Nephron progenitor cell (in vitro differentiated cells): ENCODE data around the gene NGF.

Experiments
- DNase-seq: peaks from one replicate; pipeline ENCODE4 v3.0.0; 2021
- H3K27ac Mint-ChIP-seq: 2 replicates; pipeline ENCODE4 v1.8.0; 2021; ENCODE audit warnings: mild to moderate bottlenecking, moderate library complexity, mixed read lengths
- H3K27me3 Mint-ChIP-seq: 2 replicates; pipeline ENCODE4 v1.8.0; 2021; ENCODE audit warnings: mild to moderate bottlenecking, low read depth, mixed read lengths; ENCODE audit not compliant: poor library complexity
- H3K36me3 Mint-ChIP-seq: 2 replicates; pipeline ENCODE4 v1.8.0; 2021; ENCODE audit warnings: low read depth, mixed read lengths
- H3K4me1 Mint-ChIP-seq: 2 replicates; pipeline ENCODE4 v1.8.0; 2021; ENCODE audit warnings: mixed read lengths
- H3K4me3 Mint-ChIP-seq: 2 replicates; pipeline ENCODE4 v1.8.0; 2021; ENCODE audit warnings: mild to moderate bottlenecking, moderate library complexity, mixed read lengths
- H3K9me3 Mint-ChIP-seq: 2 replicates; pipeline ENCODE4 v1.8.0; 2021; ENCODE audit warnings: mild to moderate bottlenecking, moderate library complexity, mixed read lengths
- TF ChIP-seq, protein P1 (sequence below): fragments of 200-600 bp; sonication (generic); IDR thresholded peaks from 2 replicates; pipeline ENCODE4 v1.5.0; 2021; ENCODE audit warnings: antibody characterized with exemption

Gene NGF

GRCh38 chr1:115356356-115356755, 18.3 kb upstream of the NGF start:
- no peak for DNase-seq
- Mint-ChIP-seq H3K4me3 (no peak overlapping the region), H3K4me1 (peaks cover 8% of the 10 kb centered on the region)

DNA sequence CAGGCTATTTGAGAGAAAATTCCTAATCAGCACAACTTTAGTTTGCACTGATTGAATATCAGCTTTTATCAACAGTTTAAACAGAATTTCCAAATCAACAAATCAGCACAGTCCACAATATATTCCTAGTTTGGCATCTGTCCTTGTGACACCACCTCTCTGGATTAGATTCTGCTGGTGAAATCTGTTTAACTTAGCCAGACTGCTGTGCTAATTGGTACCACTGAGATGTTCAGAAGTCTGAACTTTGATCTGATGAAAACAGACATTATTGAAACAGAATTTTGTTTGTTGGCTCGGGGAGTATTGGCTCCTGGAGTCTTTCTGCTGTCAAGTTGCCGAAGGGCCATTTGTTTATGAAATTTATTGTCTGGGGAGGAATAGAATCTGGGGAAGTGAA, 17.0 kb upstream of the NGF start:
- Mint-ChIP-seq H3K4me1 (peaks cover 8% of the 10 kb centered on the region), H3K4me3 (no peak overlapping the region), H3K27me3 (peaks cover 21% of the 10 kb centered on the region), H3K9me3 (peaks cover 13% of the 10 kb centered on the region), H3K27ac (no peak overlapping the region), H3K36me3 (peaks cover 7% of the 10 kb centered on the region)
- no peak for DNase-seq
- TF ChIP-seq, protein P1, sequence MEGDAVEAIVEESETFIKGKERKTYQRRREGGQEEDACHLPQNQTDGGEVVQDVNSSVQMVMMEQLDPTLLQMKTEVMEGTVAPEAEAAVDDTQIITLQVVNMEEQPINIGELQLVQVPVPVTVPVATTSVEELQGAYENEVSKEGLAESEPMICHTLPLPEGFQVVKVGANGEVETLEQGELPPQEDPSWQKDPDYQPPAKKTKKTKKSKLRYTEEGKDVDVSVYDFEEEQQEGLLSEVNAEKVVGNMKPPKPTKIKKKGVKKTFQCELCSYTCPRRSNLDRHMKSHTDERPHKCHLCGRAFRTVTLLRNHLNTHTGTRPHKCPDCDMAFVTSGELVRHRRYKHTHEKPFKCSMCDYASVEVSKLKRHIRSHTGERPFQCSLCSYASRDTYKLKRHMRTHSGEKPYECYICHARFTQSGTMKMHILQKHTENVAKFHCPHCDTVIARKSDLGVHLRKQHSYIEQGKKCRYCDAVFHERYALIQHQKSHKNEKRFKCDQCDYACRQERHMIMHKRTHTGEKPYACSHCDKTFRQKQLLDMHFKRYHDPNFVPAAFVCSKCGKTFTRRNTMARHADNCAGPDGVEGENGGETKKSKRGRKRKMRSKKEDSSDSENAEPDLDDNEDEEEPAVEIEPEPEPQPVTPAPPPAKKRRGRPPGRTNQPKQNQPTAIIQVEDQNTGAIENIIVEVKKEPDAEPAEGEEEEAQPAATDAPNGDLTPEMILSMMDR, result no peak

More at GRCh38 chr1:115356356-115356755, 18.3 kb upstream of the NGF start:
- Mint-ChIP-seq H3K27ac (no peak overlapping the region), H3K9me3 (peaks cover 20% of the 10 kb centered on the region), H3K27me3 (peaks cover 23% of the 10 kb centered on the region), H3K36me3 (peaks cover 12% of the 10 kb centered on the region)
- TF ChIP-seq, protein P1, result no peak

DNA sequence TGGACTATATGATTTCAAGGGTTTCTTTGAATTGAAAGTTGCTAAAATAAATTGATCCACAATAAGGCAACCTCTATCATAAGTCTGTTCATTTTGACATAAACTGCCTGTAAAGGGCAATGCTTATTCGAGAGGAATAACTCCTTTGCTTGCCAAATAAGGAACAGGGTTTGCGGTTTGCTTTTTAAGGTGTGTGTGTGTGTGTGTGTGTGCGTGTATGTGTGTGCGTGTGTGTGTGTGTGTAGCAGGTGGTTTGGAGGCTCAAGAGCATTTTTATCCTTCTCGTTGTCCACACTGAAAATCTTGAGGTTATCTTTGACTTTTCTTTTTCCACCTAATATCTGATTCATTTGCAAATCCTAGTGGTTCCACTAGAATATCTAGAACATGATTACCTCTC, 13.1 kb upstream of the NGF start:
- H3K27me3 Mint-ChIP-seq, result peaks cover 15% of the 10 kb centered on the region
- TF ChIP-seq, protein P1, result no peak
- H3K36me3 Mint-ChIP-seq, result no peaks in the 10 kb centered on the region
- H3K4me3 Mint-ChIP-seq, result no peak overlapping the region
- no peak for DNase-seq
- H3K9me3 Mint-ChIP-seq, result no peaks in the 10 kb centered on the region
- H3K4me1 Mint-ChIP-seq, result peaks cover 8% of the 10 kb centered on the region
- no peak overlapping the region for H3K27ac Mint-ChIP-seq

DNA sequence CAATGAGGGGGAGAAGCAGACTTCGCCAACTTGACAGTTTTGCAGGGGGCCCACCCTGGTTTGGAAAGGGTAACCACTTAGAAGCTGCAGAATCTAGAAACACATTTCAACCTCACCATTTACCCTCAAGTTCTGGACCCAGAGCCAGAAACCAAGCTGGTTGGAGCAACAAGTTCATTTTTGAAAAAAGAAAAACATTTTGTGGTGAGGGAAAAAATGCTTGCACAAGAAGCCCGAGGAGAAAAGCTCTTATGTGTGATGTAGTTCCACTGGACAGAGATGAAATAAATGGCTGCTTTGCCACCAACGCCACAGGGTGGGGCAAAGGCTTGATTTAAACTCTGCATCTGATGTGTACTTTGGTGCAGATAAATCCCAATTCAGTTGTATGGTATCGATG, 10.6 kb upstream of the NGF start:
- TF ChIP-seq, protein P1, result no peak
- no peaks in the 10 kb centered on the region for H3K4me1 Mint-ChIP-seq
- DNase-seq, result no peak
- peaks cover 21% of the 10 kb centered on the region for H3K27me3 Mint-ChIP-seq
- no peak overlapping the region for H3K27ac Mint-ChIP-seq
- H3K36me3 Mint-ChIP-seq, result no peaks in the 10 kb centered on the region
- no peak overlapping the region for H3K4me3 Mint-ChIP-seq
- H3K9me3 Mint-ChIP-seq, result no peaks in the 10 kb centered on the region

DNA sequence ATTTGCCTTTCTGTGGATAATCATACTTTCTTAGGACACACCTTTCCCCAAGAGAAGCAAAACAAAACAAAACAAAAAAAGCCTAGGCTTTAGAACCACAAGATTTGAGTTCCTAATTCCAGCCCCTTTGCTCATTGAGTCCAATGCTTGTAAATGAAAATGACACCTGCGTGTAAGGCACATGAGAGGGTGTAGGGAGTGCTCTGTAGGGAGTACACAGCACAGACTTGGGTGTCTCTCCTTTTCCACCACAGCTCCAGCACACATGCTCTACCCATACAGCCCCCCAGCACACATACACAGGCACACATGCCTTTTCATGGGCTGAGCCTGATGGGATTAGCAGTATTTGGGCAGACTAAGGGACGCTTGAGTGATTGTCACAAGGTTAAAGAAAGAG, 9.2 kb upstream of the NGF start:
- peaks cover 24% of the 10 kb centered on the region for H3K27me3 Mint-ChIP-seq
- H3K27ac Mint-ChIP-seq, result no peak overlapping the region
- no peak for DNase-seq
- peaks cover 2% of the 10 kb centered on the region for H3K4me1 Mint-ChIP-seq
- H3K9me3 Mint-ChIP-seq, result no peaks in the 10 kb centered on the region
- H3K36me3 Mint-ChIP-seq, result no peaks in the 10 kb centered on the region
- TF ChIP-seq, protein P1, result no peak
- H3K4me3 Mint-ChIP-seq, result no peak overlapping the region

GRCh38 chr1:115343200-115343737, 5.2 kb upstream of the NGF start:
- TF ChIP-seq, protein P1, result no peak
- DNase-seq, result no peak
- H3K36me3 Mint-ChIP-seq, result no peaks in the 10 kb centered on the region
- no peak overlapping the region for H3K4me3 Mint-ChIP-seq
- no peak overlapping the region for H3K27ac Mint-ChIP-seq
- H3K9me3 Mint-ChIP-seq, result no peaks in the 10 kb centered on the region
- H3K27me3 Mint-ChIP-seq, result peaks cover 50% of the 10 kb centered on the region
- peaks cover 14% of the 10 kb centered on the region for H3K4me1 Mint-ChIP-seq
